ENCODE data around the gene ATP2A1.

The ATP2A1 gene

GRCh38 chr16:28878083-28878926 is at the start of gene ATP2A1:
Gene ATP2A1, plus strand, starts transcription at chr16:28878488. Its CDS starts 184 bp downstream, at chr16:28878672.
- DNase-seq = no peak

GRCh38 chr16:28829747-28830146 is 48.5 kb upstream of the ATP2A1 start:
- no peak for DNase-seq

- no peak for DNase-seq
These were observed 47.8 kb upstream of the ATP2A1 start for GRCh38 chr16:28830531-28830930.

GRCh38 chr16:28834349-28834748 is 43.9 kb upstream of the ATP2A1 start:
- no peak for DNase-seq

GRCh38 chr16:28834873-28835863 is 43.1 kb upstream of the ATP2A1 start:
- DNase-seq = no peak

- DNase-seq = no peak
These were observed 42.2 kb upstream of the ATP2A1 start for GRCh38 chr16:28835864-28836760.

GRCh38 chr16:28836761-28837064 is 41.6 kb upstream of the ATP2A1 start:
- no peak for DNase-seq

GRCh38 chr16:28837672-28838557 is 40.4 kb upstream of the ATP2A1 start:
- DNase-seq = no peak

- no peak for DNase-seq
These were observed 39.8 kb upstream of the ATP2A1 start for GRCh38 chr16:28838558-28838918.

GRCh38 chr16:28839004-28839639 is 39.2 kb upstream of the ATP2A1 start:
- no peak for DNase-seq

- DNase-seq = no peak
These were observed 38.4 kb upstream of the ATP2A1 start for GRCh38 chr16:28839899-28840298.

GRCh38 chr16:28842696-28843095 is 35.6 kb upstream of the ATP2A1 start:
- no peak for DNase-seq

- no peak for DNase-seq
These were observed 34.5 kb upstream of the ATP2A1 start for GRCh38 chr16:28843766-28844165.

- no peak for DNase-seq
These were observed 33.9 kb upstream of the ATP2A1 start for GRCh38 chr16:28844226-28844885.

- DNase-seq = no peak
These were observed 33.0 kb upstream of the ATP2A1 start for GRCh38 chr16:28845293-28845692.

GRCh38 chr16:28845761-28846079 is 32.6 kb upstream of the ATP2A1 start:
- no peak for DNase-seq

- peak; percentile 84 for DNase-seq
These were observed 32.0 kb upstream of the ATP2A1 start, which contains the start of gene TUFM for GRCh38 chr16:28846080-28846932. Gene TUFM, minus strand, starts transcription at chr16:28846348. Its CDS starts 79 bp downstream, at chr16:28846269.

GRCh38 chr16:28846933-28847273 is 31.4 kb upstream of the ATP2A1 start:
- DNase-seq = no peak

- DNase-seq = no peak
These were observed 19.9 kb upstream of the ATP2A1 start for GRCh38 chr16:28858421-28858820.

- no peak for DNase-seq
These were observed 19.0 kb upstream of the ATP2A1 start for GRCh38 chr16:28859326-28859725.
